GM21717 (cell line): ENCODE results near the gene ADGRB3.

ENCODE experiments used
- ATAC-seq: cut with Tn5 transposase; IDR thresholded peaks from one replicate; pipeline ENCODE4 v1.9.1; 2021; ENCODE audit warnings: mild to moderate bottlenecking, moderate library complexity; ENCODE audit not compliant: unreplicated experiment

ADGRB3 gene

DNA sequence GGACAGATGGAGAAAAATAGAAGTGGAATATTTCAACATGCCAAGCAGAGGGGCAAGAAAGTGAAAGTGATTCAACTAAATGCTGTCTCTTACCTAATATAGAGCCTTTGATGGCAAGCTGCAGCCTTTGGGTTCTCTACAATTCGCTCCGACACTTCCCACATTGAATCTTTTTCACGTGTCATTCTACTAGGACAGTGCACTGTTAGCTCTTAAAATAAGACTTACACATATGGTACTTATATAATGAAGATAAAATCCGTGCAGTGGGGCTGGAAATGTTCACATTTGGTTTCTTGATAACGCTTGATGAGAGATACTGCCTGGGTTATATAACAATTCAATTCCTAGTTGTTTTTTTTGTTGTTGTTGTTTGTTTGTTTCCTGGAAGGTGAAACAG, 659.3 kb downstream of the ADGRB3 start:
- no peak for ATAC-seq

DNA sequence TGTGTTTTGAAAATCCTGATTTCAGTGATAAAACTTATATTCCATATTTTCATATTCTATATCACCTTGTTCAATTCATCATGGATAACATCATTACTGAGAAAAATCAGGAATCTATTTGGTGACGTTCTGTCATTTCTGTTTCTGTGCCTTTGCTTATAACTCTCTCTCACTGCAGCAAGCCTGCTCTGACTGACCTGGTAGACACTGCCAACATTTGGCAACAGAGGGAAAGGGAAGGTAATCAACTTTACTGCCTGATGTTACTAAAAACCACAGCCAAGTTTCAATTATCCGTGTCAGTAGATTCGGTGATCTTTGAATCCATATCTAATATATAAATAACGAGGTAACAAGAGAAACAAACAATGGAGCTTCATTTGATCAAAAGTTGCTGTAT, 659.8 kb downstream of the ADGRB3 start:
- no peak for ATAC-seq

DNA sequence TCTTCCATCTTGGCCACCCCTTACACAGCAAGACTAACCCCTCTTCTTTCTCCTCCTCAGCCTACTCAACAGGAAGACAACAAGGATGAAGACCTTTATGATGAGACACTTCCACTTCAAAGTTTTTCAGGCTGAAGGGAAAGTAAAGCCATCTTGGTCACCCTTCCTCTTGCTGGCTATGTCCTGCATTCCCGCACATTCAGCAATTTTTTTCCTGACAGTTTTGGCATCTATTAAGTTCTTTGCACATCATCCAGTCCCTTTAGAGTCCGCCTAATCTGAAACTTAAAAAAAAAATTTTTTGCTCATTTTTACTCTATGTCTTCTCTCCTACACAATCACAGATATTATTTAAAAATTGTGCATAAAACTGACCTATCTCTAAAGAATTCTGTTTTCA, 668.3 kb downstream of the ADGRB3 start:
- no peak for ATAC-seq

DNA sequence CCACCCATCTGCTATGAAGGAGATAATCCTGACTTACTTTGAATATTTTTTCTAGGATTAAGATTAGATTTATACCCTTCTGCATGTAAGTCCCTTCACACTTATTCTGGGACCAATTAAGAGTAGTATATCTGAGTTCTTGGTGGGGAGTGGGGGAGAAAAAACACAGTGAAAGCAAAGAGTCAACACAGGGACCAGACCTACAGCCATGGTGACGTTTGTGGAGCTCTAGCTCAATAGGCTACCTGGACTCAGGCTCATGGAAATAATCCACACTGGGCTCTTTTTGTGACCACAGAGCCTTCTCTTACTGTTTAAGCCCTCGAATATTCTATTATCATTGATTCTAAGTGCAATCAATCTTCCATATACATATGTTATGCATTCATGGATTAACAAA, 670.4 kb downstream of the ADGRB3 start:
- no peak for ATAC-seq

DNA sequence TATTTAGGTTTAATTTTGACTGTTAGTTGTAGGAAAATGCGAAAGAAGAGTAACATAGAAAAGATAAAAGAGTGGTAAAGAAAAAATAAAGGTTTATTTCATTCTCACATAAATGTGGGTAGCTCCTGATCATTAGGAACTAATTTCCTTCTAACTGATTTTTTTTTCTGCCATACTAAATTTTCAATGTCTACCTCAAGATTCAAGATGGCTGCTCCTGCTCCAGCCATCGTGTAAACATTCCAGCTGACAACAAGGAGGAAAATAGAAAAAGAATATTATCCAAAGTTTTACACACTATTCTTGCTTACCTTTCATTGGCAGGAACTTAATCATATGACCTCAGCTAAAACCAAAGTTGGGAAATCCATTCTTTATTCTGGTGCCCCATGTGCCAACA, 673.5 kb downstream of the ADGRB3 start:
- no peak for ATAC-seq

DNA sequence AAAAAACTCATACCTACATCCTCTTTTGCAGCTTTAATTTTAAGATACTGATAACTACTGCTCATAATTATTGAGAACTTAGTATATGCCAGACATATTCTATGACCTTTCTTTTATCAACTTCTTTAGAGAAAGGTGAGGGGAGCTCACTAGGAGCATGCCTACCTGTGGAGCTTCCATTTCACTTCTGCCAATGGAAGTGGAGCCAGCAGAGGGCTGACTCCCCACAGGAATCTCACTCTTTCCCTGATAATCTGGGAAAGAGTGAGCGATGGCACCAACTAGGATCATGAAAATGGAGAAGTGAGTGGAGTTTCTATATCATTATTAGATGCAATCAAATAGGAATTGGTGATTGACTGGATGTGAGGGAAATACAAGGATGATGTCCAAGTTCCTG, 676.8 kb downstream of the ADGRB3 start:
- ATAC-seq: no peak

DNA sequence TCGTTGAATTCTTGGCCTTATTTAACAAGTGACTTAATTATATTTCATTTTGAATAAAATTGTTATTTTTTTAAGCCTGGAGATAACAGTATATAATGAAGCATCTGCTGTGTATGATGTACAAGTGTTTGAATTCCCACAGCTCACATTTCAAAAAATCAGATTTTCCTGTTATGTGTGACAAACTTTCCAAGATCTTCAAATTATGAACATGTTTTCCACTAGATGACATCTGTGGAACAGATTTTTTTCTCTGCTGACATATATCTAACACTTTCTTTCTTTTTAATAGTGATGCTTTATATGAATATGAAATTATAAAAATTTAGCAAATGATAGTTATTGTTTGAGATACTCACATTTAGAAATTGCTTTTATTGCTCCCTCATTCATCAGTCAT, 678.9 kb downstream of the ADGRB3 start:
- ATAC-seq: no peak

DNA sequence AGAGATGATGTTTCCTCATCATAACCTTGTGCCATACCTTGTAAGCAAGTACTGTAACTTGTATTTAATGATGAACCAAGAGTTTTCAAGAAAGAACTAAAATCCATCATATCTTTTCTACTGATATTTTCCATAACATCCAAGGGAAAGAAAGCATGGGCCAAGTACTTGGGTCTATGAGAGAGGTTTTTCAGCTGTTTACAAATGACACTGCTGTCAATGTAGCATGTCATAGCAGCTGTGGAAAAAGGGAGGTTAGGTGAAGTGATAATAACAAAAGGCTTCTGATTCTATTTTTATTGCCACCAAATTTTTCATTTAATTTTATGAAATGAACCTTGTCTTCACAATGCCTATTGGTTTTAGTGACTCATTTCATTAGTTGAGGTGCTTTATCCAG, 679.4 kb downstream of the ADGRB3 start:
- no peak for ATAC-seq

DNA sequence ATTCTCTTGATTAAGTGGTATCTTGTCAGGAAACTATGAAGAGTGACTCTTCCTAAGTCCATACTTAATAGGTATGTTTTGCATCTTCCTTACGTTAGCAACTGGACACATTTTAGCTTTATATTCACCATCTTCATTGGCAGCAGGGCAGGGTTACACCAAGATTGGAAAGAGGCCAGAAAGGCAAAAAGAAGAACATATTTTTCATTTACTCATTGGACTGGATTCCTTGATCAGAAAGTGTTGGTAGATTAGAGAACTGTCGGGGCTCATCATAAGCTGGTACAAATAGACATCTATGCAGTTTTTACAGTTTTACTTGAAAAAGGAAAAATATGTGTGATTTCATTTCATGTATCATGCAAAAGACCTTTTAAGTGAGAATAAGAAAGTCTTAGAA, 696.8 kb downstream of the ADGRB3 start:
- no peak for ATAC-seq

DNA sequence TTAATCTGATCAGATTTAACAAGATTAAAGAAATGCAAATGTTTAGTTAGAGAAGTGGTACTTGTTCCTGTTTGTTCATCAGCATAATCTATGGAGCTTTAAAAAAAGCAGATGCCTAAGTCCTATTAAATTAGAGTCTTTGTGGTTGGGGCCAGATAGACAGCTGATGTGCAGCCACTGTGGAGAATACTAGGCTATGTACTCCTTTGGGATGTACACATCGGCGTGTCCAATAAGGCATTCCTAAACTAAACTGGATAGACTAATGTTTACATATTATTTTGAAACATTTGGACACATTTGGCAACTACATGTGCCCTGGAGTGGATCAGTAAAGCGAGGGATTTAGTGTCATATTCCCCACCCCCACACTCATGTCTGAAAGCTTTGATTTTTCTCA, 702.2 kb downstream of the ADGRB3 start:
- no peak for ATAC-seq

DNA sequence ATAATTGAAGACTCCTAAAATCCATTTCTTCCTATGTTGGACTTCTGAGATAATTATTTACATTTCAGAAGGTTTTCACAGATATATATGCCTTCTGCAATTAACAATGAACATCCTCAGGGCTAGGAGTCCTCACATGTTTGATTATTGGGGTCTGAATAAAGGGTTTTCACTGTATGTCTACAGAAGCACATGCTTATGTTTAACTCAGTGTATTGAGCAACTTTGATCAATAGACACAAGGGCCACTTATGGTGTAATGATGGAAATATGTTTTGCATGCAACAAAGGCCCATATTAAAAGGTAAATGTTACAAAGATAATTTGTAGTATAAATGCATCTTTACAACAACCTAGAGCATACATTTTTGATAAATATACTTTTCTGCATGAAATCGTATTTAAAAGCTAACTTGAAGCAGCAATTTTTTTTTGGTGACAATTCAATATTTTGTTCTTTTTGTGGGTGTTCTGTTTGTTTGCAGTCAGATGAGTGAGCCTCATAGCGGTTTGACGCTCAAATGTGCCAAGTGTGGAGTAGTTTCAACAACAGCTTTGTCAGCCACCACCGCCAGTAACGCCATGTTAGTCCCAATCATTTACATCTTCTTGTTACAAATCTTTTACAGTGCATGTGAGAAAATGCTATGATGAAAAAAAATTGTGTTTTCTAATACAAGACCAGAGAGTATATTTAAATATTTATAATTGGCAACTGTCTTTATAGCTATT, 703.5 kb downstream of the ADGRB3 start:
- no peak for ATAC-seq

DNA sequence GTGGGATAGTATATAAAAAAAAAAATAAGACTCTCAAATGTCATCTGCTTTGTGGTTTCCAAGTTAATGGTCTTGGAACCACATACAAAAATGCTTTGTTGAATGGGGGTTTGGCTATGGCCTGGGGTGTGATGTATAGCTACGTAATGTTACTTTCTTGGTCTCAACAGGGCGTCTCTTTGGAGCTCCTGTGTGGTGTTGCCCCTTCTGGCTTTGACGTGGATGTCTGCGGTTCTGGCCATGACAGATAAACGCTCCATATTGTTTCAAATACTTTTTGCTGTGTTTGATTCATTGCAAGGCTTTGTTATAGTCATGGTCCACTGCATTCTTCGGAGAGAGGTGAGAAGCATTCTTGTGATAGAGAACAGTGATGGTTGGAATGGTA, 704.1 kb downstream of the ADGRB3 start:
- no peak for ATAC-seq

DNA sequence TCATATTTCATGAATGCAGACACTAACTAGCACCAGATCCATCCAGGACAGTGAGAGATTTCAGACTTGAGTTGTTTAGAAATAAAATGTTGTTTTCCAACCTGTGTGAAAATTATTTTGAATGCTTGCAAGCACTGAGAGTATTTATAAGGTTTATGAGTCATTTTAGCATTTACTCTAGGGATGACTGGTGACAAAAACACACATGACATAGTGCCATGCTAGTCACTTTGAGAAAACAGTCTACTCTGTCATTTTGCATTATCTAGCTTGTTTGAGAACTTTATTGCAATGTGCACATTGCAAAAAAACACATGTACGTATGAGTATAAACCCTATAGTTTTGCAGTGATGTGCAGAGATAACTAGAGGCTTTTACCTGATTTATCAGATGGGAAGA, 705.1 kb downstream of the ADGRB3 start:
- ATAC-seq: no peak

DNA sequence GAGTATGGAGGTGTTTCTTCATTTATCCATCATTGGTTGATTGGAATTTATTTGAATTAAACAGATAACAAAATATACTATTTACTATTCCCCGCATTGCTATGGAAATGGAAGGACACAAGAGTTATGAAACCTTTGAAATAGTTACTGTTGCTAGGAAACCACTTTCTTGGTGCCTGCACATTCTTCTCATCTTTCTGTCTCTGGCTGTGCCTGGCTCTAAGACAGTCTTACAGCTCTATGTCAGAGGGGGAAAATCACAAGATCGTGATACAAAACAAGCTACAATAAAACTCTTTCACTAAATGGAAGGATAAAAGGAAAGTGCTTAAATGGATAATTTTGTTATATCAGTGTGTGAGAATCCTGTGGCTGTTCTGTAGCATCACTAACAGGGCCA, 708.8 kb downstream of the ADGRB3 start:
- ATAC-seq: no peak

DNA sequence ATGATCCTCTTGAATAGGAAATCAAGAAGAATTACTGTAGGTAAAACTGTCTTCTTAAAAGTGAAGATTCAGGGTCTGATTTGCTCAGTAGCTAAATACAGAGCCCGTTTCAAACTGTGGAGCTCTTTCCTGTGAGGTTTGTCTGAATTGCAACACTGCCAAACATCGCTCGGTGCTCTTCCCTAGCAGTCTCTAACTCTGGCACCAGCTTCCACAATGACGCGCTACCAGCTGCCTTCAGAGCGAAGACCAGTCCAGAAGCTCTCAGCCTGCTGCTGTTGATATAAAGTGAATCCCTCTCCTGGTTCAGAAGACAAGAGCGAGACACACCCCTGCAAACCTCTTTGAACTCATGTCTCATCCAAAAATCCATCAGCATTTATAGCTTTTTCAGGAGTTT, 714.7 kb downstream of the ADGRB3 start:
- ATAC-seq: no peak

DNA sequence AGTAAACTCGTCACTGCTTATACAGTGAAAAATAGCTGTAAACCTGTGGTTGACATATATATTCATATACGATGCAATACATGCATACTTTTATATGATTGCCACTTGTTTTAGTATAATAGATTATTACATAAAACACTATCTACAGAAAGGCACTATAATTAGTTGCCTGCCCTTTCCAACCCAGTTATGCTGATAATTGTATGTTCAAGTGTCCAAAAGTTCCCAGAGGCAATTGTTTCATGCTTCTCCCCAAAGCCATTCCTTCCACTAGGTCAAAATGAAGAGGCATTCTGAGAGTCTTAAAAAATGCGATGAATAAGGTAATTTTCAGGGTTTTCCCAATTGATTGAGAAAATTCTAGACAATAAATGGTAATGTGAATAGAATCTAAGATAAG, 727.1 kb downstream of the ADGRB3 start:
- ATAC-seq: no peak

DNA sequence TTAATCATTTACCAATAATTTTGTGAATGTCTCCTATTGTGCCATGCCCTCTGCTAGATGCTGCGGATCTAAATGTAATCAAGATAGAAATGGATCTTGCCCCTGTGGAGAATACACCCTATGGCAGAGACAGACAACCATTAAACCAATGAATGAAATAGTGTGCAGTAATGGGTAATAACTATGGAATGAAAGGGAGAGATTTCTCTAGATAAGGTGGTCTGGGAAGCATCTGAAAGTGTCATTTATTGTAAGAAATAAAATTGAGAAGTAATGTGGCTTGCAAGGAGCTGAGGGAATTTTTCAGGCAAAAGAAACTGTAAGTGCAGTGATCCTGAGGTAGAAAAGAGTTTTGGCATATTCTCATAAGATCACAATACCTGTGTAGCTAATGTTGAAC, 731.7 kb downstream of the ADGRB3 start:
- no peak for ATAC-seq

DNA sequence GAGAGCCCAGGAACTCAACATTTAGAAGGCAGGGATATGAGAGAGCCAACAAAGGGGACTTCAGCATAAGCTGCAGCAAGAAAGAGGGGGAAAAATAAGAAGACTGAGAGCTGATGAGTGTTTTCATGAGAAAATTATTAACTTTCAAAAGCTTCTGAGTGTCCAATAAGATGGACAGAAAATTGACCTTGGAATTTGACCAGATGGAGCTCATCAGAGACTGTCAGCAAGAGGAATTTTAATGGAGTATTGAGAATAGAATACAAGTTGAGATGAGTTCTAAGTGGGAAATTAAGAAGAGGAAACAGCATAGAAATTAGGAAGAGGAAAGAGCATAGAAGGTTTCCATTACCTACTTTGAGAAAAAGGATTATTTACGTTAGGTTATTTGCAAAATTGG, 733.5 kb downstream of the ADGRB3 start:
- no peak for ATAC-seq

DNA sequence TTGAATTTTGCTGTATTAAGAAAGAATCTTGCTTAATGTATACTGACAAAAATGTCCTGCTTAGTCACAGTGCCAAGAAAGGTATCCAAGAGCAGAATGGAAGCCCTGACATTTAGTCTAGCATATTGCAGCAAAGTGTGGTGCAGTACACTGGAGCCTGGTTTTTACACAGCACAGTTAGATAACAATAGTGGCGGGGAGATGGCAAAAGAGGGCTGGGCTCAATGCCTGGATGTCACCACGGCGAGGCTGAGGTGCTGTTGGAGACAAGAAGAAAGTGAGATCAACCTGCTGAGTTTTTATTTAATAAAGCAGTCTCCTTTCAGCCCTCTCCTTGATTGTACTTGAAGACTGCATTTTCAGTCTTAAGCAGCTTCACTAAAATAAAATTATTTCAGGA, 735.7 kb downstream of the ADGRB3 start:
- no peak for ATAC-seq

DNA sequence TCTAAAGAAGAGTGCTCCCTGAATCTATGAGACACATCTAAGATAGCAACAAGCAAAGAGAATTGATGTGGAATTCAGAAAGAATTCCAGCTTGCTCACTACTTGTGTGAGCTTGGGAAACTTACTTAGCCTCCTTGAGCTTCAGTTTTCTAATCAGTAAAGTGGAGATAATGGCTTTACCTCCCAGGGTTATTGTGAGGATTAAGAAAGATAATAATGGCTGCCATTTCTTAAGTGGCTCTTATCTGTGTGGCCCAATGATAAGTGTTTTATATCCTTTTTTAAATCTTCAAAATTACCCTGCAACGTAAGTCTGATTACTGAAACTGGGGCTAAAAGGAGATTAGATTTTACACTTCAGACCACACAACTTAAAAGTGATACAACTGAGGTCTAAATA, 743.2 kb downstream of the ADGRB3 start:
- ATAC-seq: no peak

DNA sequence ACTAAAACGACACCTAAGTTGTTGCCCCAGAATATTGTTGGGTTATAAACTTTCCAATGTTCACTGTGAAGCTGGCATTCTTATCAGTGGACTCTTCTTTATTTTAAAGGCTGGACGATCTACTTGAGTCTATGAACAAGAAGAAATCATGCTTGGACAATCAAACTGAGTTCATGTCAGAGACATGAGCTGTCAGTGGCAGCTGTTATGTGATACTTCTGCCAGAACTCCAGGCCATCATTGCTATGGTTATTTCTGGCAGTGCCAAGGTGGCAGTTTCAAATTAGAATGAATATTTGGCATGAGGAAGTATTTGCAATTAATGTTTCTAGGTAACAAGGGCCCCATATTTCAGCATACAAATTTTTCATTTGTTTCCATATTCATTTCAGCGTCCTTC, 744.4 kb downstream of the ADGRB3 start:
- ATAC-seq: no peak

DNA sequence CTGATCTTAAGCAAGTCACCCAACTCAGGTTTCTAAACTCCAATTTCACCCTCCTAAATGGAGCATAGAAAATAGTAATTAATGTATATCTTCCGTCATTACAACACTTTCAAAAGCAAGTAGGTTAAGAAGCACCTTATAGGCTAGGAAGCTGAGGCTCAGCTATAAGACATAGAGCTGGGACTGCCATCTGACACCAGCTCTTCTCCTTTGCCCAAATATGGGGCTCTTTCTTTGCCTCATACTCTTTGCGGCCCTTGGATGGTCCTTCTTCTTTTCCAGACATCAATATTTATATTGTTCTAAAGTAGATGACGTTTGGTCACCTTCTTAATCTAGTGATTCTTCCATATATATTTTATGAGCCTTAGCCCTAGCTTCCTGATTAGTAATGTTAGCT, 748.5 kb downstream of the ADGRB3 start:
- ATAC-seq: no peak

DNA sequence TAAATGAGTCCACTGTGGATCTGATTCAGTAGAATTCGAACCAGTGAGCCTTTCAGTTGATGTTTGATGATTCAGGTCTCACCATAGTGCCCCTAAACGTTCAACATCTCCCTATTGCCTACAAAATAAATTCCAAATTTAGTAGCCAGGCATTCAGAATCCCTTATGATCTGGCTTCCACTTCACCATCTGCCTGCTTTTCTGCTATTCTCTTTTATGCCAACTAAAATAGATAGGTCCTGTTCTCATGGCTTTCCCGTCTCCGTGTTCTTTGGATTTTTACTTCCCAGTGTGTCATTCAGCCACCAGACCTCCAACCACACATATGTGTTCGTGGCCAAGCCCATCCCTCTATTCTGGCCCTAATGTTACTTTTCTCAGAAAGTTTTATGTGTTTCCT, 751.3 kb downstream of the ADGRB3 start:
- ATAC-seq: no peak

DNA sequence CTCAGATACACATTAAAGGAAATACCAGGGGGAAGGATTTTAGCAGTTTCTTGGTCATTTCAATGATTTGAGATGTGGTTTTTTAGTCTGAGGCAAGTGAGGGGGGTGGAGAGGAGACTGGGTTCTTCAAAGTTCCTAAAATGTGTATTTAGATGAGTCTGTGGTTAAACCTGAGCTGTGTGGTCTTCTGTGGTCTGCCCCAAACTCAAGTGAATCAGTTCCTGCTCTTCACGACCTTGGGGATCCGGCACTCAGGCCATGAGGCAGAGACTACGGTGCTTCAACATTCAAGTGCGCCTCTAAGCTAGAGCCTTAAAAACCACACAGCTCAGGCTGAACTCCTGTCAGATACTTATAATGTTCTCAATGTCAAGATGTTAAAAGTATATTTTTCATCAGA, 755.0 kb downstream of the ADGRB3 start:
- no peak for ATAC-seq
